OCI-LY3 (cell line): ENCODE data around the gene PPP3R1.
A peak's percentile ranks its signal among the peaks of the same experiment; 100 is the strongest.

Source experiments
- EZH2phosphoT487 ChIP-seq: fragments of 200-600 bp; shearing (Covaris generic); IDR thresholded peaks from 2 replicates; pipeline ENCODE4 v1.6.1; 2018; ENCODE audit warnings: antibody characterized with exemption, mixed run types, low read depth
- TF ChIP-seq, protein P1 (sequence below): fragments of 200-600, 300-600 bp; sonication (generic); IDR thresholded peaks from 2 replicates; pipeline ENCODE4 v1.5.1; 2014; ENCODE audit warnings: antibody characterized with exemption, low read length, low read depth

GRCh38 chr2:68292108-68292710, 39.9 kb upstream of the PPP3R1 start:
- TF ChIP-seq, protein P1, sequence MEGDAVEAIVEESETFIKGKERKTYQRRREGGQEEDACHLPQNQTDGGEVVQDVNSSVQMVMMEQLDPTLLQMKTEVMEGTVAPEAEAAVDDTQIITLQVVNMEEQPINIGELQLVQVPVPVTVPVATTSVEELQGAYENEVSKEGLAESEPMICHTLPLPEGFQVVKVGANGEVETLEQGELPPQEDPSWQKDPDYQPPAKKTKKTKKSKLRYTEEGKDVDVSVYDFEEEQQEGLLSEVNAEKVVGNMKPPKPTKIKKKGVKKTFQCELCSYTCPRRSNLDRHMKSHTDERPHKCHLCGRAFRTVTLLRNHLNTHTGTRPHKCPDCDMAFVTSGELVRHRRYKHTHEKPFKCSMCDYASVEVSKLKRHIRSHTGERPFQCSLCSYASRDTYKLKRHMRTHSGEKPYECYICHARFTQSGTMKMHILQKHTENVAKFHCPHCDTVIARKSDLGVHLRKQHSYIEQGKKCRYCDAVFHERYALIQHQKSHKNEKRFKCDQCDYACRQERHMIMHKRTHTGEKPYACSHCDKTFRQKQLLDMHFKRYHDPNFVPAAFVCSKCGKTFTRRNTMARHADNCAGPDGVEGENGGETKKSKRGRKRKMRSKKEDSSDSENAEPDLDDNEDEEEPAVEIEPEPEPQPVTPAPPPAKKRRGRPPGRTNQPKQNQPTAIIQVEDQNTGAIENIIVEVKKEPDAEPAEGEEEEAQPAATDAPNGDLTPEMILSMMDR, result peak; percentile 79
- no peak for TF ChIP-seq EZH2phosphoT487
